ENCODE data around the gene PDE1C.

- TF ChIP-seq CTCF (IDR thresholded peaks at IDR 0.05) (no peak), POLR2A (IDR thresholded peaks at IDR 0.05) (no peak)
These were observed 1.7 kb downstream of the PDE1C start for GRCh38 chr7:32068411-32069101.
